ENCODE measurements around the gene RAB29. TPM values are rescaled to one million over a fixed set of nuclear protein-coding genes. Genes with fewer than 3 reads are reported as not detected.

Gene RAB29
- total RNA-seq, 2 donors from 2014 or later, result 23.5 to 47.2 TPM

DNA sequence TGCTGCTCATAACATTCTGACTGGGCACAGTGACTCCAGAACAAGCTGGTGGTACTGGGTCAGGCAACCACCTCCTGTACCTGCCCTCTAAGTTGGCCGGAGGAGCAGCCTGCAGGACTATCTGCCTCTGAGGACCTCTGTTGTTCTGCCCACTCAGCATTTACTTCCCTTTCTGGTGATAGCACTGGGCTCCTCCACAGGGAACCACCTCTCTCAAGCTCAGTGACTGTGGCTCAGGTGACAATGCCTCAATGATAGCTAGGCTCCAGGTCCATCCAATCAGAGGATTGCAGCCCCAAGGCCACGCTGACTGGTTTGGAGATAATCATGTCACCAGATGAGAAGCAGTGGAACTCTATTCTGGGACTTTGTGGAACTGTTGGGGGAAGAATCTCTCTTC is 21.9 kb upstream of the RAB29 start:
- Histone ChIP-seq H3K27ac (no peak overlapping the region), H3K4me3 (no peak overlapping the region), H3K4me1 (ENCODE audit: control insufficient read depth in 1 of 2, low read depth in 2 of 2) (peaks cover 7 to 14% of the 10 kb centered on the region in 2 donors), H3K9me3 (no peaks in the 10 kb centered on the region), H3K27me3 (replicated peaks; ENCODE audit: insufficient read depth) (no peaks in the 10 kb centered on the region), H3K36me3 (peaks cover 66% of the 10 kb centered on the region)
- DNase-seq (ENCODE audit: low spot score), result no peak
- no peak for ATAC-seq (ENCODE audit: insufficient number of reproducible peaks, low FRiP score, low read depth)
- TF ChIP-seq, protein P1, sequence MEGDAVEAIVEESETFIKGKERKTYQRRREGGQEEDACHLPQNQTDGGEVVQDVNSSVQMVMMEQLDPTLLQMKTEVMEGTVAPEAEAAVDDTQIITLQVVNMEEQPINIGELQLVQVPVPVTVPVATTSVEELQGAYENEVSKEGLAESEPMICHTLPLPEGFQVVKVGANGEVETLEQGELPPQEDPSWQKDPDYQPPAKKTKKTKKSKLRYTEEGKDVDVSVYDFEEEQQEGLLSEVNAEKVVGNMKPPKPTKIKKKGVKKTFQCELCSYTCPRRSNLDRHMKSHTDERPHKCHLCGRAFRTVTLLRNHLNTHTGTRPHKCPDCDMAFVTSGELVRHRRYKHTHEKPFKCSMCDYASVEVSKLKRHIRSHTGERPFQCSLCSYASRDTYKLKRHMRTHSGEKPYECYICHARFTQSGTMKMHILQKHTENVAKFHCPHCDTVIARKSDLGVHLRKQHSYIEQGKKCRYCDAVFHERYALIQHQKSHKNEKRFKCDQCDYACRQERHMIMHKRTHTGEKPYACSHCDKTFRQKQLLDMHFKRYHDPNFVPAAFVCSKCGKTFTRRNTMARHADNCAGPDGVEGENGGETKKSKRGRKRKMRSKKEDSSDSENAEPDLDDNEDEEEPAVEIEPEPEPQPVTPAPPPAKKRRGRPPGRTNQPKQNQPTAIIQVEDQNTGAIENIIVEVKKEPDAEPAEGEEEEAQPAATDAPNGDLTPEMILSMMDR (IDR thresholded peaks at IDR 0.05), result no peak

DNA sequence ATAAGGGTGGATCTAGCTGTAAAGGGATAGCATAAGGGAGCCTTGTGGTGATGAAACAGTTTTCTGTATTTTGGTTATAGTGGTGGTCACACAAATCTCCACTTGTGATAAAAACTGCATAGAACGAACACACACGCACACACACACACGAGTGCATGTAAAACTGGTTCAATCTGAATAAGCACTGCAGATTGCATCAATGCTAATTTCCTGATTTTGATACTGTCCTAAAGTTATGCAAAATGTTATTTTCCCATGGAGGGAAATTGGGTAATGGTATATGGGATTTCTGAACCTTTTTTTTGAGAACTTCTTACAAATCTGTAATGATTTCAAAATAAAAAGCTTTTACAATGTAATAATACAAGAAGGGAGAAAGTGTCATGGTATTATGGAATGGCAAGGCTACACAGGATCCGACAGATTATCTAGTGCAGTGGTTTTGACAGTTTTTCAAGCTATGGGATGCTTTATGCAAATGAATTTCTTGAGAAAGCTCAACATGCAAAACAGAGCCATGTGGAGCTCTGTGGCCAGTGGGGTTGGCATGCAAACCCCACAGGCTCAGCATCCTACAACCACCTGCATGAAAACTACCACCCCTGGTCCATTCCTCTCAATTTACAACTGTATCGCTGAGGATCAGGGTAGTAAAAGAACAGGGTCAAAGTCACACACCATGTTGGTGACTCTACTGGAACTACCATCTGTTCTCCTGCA is 18.9 kb upstream of the RAB29 start:
- no peaks in the 10 kb centered on the region for H3K9me3 ChIP-seq
- no peak overlapping the region for H3K27ac ChIP-seq
- no peaks in the 10 kb centered on the region for H3K27me3 ChIP-seq (replicated peaks; ENCODE audit: insufficient read depth)
- H3K36me3 ChIP-seq, result peaks cover 71% of the 10 kb centered on the region
- TF ChIP-seq, protein P1 (IDR thresholded peaks at IDR 0.05), result no peak
- ATAC-seq (ENCODE audit: insufficient number of reproducible peaks, low FRiP score, low read depth) (no peak), DNase-seq (ENCODE audit: low spot score) (no peak)
- H3K4me1 ChIP-seq (ENCODE audit: control insufficient read depth in 1 of 2, low read depth in 2 of 2), result no peaks in the 10 kb centered on the region
- H3K4me3 ChIP-seq, result no peak overlapping the region

DNA sequence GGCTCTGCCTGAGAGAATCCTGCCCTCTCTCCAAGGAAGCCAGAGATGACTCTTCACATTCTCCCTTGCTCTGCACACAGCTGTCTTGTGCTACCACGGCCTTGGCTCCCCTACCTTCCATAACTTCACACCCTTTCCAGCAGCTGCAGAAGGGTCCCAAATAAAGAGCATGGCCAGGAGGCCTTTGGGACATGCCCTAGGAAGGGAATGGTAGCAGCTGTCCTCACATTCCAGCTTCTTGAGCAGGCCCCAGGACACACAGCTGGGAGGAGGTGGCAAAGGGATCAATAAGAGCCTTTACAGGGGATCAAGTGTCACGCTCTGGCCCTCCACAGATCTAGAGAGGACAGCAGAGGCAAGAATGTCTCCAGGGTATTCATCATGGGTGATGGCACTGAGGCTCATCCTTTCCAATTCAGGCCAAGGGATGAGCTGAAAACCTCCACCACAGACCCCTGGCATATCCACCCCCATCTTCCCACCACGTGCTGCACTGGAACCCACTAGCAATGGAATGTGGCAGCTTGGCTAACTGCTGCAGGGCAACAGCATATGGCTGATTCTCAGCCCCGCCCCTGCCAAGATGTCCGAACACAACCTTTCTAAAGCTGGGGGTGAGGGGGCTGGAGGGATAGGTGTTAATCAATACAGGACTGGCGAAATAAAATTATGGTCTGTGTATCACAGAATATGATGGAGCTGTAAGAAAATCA is 17.8 kb upstream of the RAB29 start:
- H3K36me3 ChIP-seq, result peaks cover 60% of the 10 kb centered on the region
- ATAC-seq (ENCODE audit: insufficient number of reproducible peaks, low FRiP score, low read depth) (no peak), DNase-seq (ENCODE audit: low spot score) (no peak)
- no peaks in the 10 kb centered on the region for H3K9me3 ChIP-seq
- H3K27me3 ChIP-seq (replicated peaks; ENCODE audit: insufficient read depth), result no peaks in the 10 kb centered on the region
- H3K27ac ChIP-seq, result no peak overlapping the region
- TF ChIP-seq, protein P1 (IDR thresholded peaks at IDR 0.05), result no peak
- H3K4me3 ChIP-seq, result no peak overlapping the region
- no peaks in the 10 kb centered on the region for H3K4me1 ChIP-seq (ENCODE audit: control insufficient read depth in 1 of 2, low read depth in 2 of 2)

DNA sequence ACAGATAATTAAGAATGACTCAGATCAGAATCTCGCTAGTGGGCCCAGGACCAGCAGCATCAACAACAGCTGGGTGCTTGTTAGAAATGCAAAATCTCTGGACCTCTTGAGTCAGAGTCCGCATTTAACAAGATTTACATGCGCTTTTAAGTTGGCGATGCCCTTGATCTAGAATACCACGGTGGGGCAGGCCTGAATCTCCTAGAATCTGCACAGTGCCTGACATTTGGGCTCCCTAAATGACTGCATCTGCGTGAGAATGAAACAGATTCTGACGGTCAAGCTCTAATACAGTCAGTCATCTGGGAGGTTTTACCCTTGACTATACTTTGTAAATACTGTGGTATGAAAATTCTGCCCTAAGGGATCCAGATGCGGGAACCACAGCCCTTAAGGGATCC is 17.2 kb upstream of the RAB29 start:
- TF ChIP-seq, protein P1 (IDR thresholded peaks at IDR 0.05), result no peak
- ATAC-seq (ENCODE audit: insufficient number of reproducible peaks, low FRiP score, low read depth) (no peak), DNase-seq (ENCODE audit: low spot score) (no peak)
- Histone ChIP-seq H3K4me3 (no peak overlapping the region), H3K36me3 (peaks cover 55% of the 10 kb centered on the region), H3K27me3 (replicated peaks; ENCODE audit: insufficient read depth) (no peaks in the 10 kb centered on the region), H3K27ac (no peak overlapping the region), H3K4me1 (ENCODE audit: control insufficient read depth in 1 of 2, low read depth in 2 of 2) (no peaks in the 10 kb centered on the region), H3K9me3 (no peaks in the 10 kb centered on the region)

- Histone ChIP-seq H3K4me1 (ENCODE audit: control insufficient read depth in 1 of 2, low read depth in 2 of 2) (no peaks in the 10 kb centered on the region), H3K9me3 (no peaks in the 10 kb centered on the region), H3K4me3 (no peak overlapping the region), H3K27ac (no peak overlapping the region), H3K27me3 (replicated peaks; ENCODE audit: insufficient read depth) (no peaks in the 10 kb centered on the region), H3K36me3 (peaks cover 47% of the 10 kb centered on the region)
- ATAC-seq (ENCODE audit: insufficient number of reproducible peaks, low FRiP score, low read depth) (no peak), DNase-seq (ENCODE audit: low spot score) (no peak)
- TF ChIP-seq, protein P1 (IDR thresholded peaks at IDR 0.05), result peak; percentile 70
Measured at GRCh38 chr1:205791568-205792180, 16.4 kb upstream of the RAB29 start.
